GM23338 (cell line): Measurements from ENCODE around the gene AMOTL1. TPM values are rescaled to one million over a fixed set of nuclear protein-coding genes. Genes with fewer than 3 reads are reported as not detected.

Experiments used
- ATAC-seq: fragments of 200-7000 bp; cut with Tn5 transposase; 3 replicates; pipeline ENCODE4 v1.9.1; 2020
- DNase-seq: peaks from one replicate; pipeline ENCODE4 v3.0.0-alpha.2; 2015; ENCODE audit warnings: low spot score
- H2AFZ ChIP-seq: fragments of 200-600 bp; sonication (generic); 2 replicates; pipeline ENCODE4 v1.8.0; 2016; ENCODE audit warnings: antibody characterized with exemption, mild to moderate bottlenecking, moderate library complexity
- H3F3A ChIP-seq: fragments of 200-600 bp; sonication (generic); replicated peaks from 2 replicates; pipeline ENCODE4 v1.8.0; 2017; ENCODE audit warnings: antibody characterized with exemption, mixed run types, low read depth
- H3K27ac ChIP-seq: fragments of 200-600 bp; sonication (generic); 2 replicates; pipeline ENCODE4 v1.6.1; 2016; ENCODE audit warnings: low read depth
- H3K27me3 ChIP-seq: fragments of 200-600 bp; sonication (generic); 2 replicates; pipeline ENCODE4 v1.8.0; 2016; ENCODE audit warnings: mild to moderate bottlenecking, mixed run types, moderate library complexity; ENCODE audit not compliant: insufficient read depth
- H3K36me3 ChIP-seq: fragments of 200-600 bp; sonication (generic); 2 replicates; pipeline ENCODE4 v1.8.0; 2016; ENCODE audit warnings: mild to moderate bottlenecking; ENCODE audit not compliant: insufficient read depth
- H3K4me1 ChIP-seq: fragments of 200-600 bp; sonication (generic); 2 replicates; pipeline ENCODE4 v1.8.0; 2016; ENCODE audit warnings: mild to moderate bottlenecking, moderate library complexity; ENCODE audit not compliant: insufficient read depth
- H3K4me2 ChIP-seq: fragments of 200-600 bp; sonication (generic); 2 replicates; pipeline ENCODE4 v1.7.1; 2017; ENCODE audit warnings: mixed run types
- H3K4me3 ChIP-seq: fragments of 200-600 bp; sonication (generic); 2 replicates; pipeline ENCODE4 v1.6.1; 2016; ENCODE audit warnings: mixed run types
- H3K79me2 ChIP-seq: fragments of 200-600 bp; sonication (generic); replicated peaks from 2 replicates; pipeline ENCODE4 v1.8.0; 2017; ENCODE audit warnings: mild to moderate bottlenecking; ENCODE audit not compliant: insufficient read depth
- H3K9me2 ChIP-seq: fragments of 200-600 bp; sonication (generic); 2 replicates; pipeline ENCODE4 v1.8.0; 2017; ENCODE audit not compliant: insufficient read depth
- H4K20me1 ChIP-seq: fragments of 200-600 bp; sonication (generic); replicated peaks from 2 replicates; pipeline ENCODE4 v1.8.0; 2017; ENCODE audit warnings: mild to moderate bottlenecking; ENCODE audit not compliant: insufficient read depth
- H3K27ac Mint-ChIP-seq: 2 replicates; pipeline ENCODE4 v1.8.0; 2020; ENCODE audit warnings: inconsistent platforms, mild to moderate bottlenecking, moderate library complexity, mixed read lengths
- H3K27me3 Mint-ChIP-seq: 3 replicates; pipeline ENCODE4 v1.8.0; 2022; ENCODE audit warnings: low read depth, mild to moderate bottlenecking, moderate library complexity, mixed read lengths, inconsistent platforms; ENCODE audit not compliant: insufficient read depth, poor library complexity
- H3K36me3 Mint-ChIP-seq: 3 replicates; pipeline ENCODE4 v1.8.0; 2021; ENCODE audit warnings: low read depth, mild to moderate bottlenecking, inconsistent platforms, moderate library complexity, mixed read lengths
- H3K4me1 Mint-ChIP-seq: 3 replicates; pipeline ENCODE4 v1.8.0; 2020; ENCODE audit warnings: mild to moderate bottlenecking, inconsistent platforms, mixed read lengths
- H3K4me3 Mint-ChIP-seq: 3 replicates; pipeline ENCODE4 v1.8.0; 2021; ENCODE audit warnings: moderate library complexity, mild to moderate bottlenecking, inconsistent platforms, mixed read lengths
- H3K9me3 Mint-ChIP-seq: 3 replicates; pipeline ENCODE4 v1.8.0; 2020; ENCODE audit warnings: moderate library complexity, mild to moderate bottlenecking, inconsistent platforms, mixed read lengths
- EZH2 ChIP-seq: fragments of 200-600 bp; sonication (generic); IDR thresholded peaks from one replicate; pipeline ENCODE4 v1.8.0; 2017; ENCODE audit warnings: antibody characterized with exemption, mild to moderate bottlenecking, low read depth; ENCODE audit not compliant: unreplicated experiment
- STAT1 ChIP-seq: IDR thresholded peaks from one replicate; pipeline ENCODE4 v1.6.1; 2016; ENCODE audit warnings: antibody characterized with exemption; ENCODE audit not compliant: unreplicated experiment
- ZNF331 ChIP-seq: fragments of 250-450 bp; sonication (Bioruptor Pico); IDR thresholded peaks from 2 replicates; pipeline ENCODE4 v1.5.0; 2020; ENCODE audit warnings: low read depth, mild to moderate bottlenecking, moderate library complexity
- polyA plus RNA-seq: library from polyadenylated mRNA; unstranded; fragments of >200 nt; fragmentation: Nextera tagmentation; extraction: Ambion mirVana; gene quantifications from 2 replicates; pipeline ENCODE4 v1.2.1, GENCODE V29; 2016
- total RNA-seq: library from RNA; depleted of rRNA; stranded (reverse); fragments of >200 nt; shearing (Covaris generic); gene quantifications from 2 replicates; pipeline ENCODE4 v1.2.3, GENCODE V29; 2014
- TF ChIP-seq, protein P1 (sequence below), 2 experiments: fragments of 200-600 bp in 1 of 2; sonication (generic) in 1 of 2; conservative IDR thresholded peaks; 2 replicates each; pipeline versions ENCODE4 v1.5.1 to v1.6.1; 2016 to 2017; ENCODE audit warnings: antibody characterized with exemption in 2 of 2, low read depth in 2 of 2, mild to moderate bottlenecking in 2 of 2, moderate library complexity in 1 of 2
- TF ChIP-seq, protein P2 (sequence below): IDR thresholded peaks from one replicate; pipeline ENCODE4 v1.6.1; 2018; ENCODE audit warnings: antibody characterized with exemption; ENCODE audit not compliant: unreplicated experiment
- TF ChIP-seq, protein P3 (sequence below): fragments of 250-450 bp; sonication (Bioruptor Pico); IDR thresholded peaks from 2 replicates; pipeline ENCODE4 v1.5.0; 2020; ENCODE audit warnings: mild to moderate bottlenecking, moderate library complexity

Gene AMOTL1
- total and polyA plus RNA-seq, 2 experiments from 2014 or later, result 4.3 to 18.7 TPM

- Histone ChIP-seq H3K4me1 (no peaks in the 10 kb centered on the region), H3K9me2 (no peaks in the 10 kb centered on the region), H3K79me2 (no peaks in the 10 kb centered on the region), H3K36me3 (no peaks in the 10 kb centered on the region), H3K27me3 (no peaks in the 10 kb centered on the region), H3K27ac (no peak overlapping the region), H3F3A (no peaks in the 10 kb centered on the region), H4K20me1 (no peaks in the 10 kb centered on the region), H3K4me2 (no peak overlapping the region), H2AFZ (no peak overlapping the region), H3K4me3 (no peak overlapping the region)
- Mint-ChIP-seq H3K36me3 (peaks cover 25% of the 10 kb centered on the region), H3K4me1 (peaks cover 3% of the 10 kb centered on the region; the same call in 2 of the 3 replicates), H3K9me3 (peaks cover 16% of the 10 kb centered on the region), H3K27ac (no peak overlapping the region), H3K27me3 (peaks cover 6% of the 10 kb centered on the region), H3K4me3 (no peak overlapping the region)
- ATAC-seq (no peak), DNase-seq (no peak)
- TF ChIP-seq EZH2 (no peak), STAT1 (no peak), ZNF331 (CRISPR knock-in tag) (no peak)
- TF ChIP-seq, protein P1, sequence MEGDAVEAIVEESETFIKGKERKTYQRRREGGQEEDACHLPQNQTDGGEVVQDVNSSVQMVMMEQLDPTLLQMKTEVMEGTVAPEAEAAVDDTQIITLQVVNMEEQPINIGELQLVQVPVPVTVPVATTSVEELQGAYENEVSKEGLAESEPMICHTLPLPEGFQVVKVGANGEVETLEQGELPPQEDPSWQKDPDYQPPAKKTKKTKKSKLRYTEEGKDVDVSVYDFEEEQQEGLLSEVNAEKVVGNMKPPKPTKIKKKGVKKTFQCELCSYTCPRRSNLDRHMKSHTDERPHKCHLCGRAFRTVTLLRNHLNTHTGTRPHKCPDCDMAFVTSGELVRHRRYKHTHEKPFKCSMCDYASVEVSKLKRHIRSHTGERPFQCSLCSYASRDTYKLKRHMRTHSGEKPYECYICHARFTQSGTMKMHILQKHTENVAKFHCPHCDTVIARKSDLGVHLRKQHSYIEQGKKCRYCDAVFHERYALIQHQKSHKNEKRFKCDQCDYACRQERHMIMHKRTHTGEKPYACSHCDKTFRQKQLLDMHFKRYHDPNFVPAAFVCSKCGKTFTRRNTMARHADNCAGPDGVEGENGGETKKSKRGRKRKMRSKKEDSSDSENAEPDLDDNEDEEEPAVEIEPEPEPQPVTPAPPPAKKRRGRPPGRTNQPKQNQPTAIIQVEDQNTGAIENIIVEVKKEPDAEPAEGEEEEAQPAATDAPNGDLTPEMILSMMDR (conservative IDR thresholded peaks at IDR 0.05; ENCODE audit: low read depth in 2 of 2), result no peak
- TF ChIP-seq, protein P2, sequence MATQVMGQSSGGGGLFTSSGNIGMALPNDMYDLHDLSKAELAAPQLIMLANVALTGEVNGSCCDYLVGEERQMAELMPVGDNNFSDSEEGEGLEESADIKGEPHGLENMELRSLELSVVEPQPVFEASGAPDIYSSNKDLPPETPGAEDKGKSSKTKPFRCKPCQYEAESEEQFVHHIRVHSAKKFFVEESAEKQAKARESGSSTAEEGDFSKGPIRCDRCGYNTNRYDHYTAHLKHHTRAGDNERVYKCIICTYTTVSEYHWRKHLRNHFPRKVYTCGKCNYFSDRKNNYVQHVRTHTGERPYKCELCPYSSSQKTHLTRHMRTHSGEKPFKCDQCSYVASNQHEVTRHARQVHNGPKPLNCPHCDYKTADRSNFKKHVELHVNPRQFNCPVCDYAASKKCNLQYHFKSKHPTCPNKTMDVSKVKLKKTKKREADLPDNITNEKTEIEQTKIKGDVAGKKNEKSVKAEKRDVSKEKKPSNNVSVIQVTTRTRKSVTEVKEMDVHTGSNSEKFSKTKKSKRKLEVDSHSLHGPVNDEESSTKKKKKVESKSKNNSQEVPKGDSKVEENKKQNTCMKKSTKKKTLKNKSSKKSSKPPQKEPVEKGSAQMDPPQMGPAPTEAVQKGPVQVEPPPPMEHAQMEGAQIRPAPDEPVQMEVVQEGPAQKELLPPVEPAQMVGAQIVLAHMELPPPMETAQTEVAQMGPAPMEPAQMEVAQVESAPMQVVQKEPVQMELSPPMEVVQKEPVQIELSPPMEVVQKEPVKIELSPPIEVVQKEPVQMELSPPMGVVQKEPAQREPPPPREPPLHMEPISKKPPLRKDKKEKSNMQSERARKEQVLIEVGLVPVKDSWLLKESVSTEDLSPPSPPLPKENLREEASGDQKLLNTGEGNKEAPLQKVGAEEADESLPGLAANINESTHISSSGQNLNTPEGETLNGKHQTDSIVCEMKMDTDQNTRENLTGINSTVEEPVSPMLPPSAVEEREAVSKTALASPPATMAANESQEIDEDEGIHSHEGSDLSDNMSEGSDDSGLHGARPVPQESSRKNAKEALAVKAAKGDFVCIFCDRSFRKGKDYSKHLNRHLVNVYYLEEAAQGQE, result no peak
- TF ChIP-seq, protein P3, sequence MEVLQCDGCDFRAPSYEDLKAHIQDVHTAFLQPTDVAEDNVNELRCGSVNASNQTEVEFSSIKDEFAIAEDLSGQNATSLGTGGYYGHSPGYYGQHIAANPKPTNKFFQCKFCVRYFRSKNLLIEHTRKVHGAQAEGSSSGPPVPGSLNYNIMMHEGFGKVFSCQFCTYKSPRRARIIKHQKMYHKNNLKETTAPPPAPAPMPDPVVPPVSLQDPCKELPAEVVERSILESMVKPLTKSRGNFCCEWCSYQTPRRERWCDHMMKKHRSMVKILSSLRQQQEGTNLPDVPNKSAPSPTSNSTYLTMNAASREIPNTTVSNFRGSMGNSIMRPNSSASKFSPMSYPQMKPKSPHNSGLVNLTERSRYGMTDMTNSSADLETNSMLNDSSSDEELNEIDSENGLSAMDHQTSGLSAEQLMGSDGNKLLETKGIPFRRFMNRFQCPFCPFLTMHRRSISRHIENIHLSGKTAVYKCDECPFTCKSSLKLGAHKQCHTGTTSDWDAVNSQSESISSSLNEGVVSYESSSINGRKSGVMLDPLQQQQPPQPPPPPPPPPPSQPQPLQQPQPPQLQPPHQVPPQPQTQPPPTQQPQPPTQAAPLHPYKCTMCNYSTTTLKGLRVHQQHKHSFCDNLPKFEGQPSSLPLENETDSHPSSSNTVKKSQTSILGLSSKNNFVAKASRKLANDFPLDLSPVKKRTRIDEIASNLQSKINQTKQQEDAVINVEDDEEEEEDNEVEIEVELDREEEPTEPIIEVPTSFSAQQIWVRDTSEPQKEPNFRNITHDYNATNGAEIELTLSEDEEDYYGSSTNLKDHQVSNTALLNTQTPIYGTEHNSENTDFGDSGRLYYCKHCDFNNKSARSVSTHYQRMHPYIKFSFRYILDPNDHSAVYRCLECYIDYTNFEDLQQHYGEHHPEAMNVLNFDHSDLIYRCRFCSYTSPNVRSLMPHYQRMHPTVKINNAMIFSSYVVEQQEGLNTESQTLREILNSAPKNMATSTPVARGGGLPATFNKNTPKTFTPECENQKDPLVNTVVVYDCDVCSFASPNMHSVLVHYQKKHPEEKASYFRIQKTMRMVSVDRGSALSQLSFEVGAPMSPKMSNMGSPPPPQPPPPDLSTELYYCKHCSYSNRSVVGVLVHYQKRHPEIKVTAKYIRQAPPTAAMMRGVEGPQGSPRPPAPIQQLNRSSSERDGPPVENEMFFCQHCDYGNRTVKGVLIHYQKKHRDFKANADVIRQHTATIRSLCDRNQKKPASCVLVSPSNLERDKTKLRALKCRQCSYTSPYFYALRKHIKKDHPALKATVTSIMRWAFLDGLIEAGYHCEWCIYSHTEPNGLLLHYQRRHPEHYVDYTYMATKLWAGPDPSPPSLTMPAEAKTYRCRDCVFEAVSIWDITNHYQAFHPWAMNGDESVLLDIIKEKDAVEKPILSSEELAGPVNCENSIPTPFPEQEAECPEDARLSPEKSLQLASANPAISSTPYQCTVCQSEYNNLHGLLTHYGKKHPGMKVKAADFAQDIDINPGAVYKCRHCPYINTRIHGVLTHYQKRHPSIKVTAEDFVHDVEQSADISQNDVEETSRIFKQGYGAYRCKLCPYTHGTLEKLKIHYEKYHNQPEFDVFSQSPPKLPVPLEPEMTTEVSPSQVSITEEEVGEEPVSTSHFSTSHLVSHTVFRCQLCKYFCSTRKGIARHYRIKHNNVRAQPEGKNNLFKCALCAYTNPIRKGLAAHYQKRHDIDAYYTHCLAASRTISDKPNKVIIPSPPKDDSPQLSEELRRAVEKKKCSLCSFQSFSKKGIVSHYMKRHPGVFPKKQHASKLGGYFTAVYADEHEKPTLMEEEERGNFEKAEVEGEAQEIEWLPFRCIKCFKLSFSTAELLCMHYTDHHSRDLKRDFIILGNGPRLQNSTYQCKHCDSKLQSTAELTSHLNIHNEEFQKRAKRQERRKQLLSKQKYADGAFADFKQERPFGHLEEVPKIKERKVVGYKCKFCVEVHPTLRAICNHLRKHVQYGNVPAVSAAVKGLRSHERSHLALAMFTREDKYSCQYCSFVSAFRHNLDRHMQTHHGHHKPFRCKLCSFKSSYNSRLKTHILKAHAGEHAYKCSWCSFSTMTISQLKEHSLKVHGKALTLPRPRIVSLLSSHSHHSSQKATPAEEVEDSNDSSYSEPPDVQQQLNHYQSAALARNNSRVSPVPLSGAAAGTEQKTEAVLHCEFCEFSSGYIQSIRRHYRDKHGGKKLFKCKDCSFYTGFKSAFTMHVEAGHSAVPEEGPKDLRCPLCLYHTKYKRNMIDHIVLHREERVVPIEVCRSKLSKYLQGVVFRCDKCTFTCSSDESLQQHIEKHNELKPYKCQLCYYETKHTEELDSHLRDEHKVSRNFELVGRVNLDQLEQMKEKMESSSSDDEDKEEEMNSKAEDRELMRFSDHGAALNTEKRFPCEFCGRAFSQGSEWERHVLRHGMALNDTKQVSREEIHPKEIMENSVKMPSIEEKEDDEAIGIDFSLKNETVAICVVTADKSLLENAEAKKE (CRISPR knock-in tag), result no peak
These were observed 116.2 kb downstream of the AMOTL1 start for GRCh38 chr11:94884376-94884775.
